GM12801 (cell line): Measurements from ENCODE around the gene LST1.

Experiments
- TF ChIP-seq, protein P1 (sequence below): IDR thresholded peaks from one replicate; pipeline ENCODE4 v1.5.1; 2011; ENCODE audit warnings: control low read depth; ENCODE audit not compliant: insufficient read length; ENCODE audit errors: extremely low read depth

The LST1 gene

DNA sequence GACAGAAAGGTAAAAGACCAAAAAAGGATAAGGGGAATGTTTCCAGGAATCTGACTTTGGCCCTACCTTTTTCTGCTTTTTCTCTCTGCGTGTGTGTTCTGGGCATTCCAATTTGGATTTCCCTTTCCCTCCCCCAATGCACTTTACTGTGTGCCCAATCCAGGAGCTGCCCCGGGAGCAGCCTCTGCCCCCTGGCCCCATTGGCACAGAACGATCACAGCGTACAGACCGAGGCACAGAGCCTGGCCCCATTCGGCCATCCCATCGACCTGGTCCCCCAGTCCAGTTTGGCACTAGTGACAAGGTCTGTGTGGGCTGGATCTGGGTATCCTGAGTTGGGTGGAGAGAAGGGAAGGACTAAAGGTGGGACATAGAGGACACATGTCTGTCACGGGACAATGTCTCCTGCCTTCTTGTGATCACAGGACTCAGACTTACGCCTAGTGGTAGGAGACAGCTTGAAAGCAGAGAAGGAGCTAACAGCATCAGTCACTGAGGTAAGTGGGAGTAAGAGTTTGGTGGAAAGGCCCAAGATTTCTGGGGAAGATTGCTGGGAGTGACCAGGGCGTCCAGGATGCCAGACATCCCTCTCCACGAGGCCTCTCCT is 49.0 kb downstream of the LST1 start:
- TF ChIP-seq, protein P1, sequence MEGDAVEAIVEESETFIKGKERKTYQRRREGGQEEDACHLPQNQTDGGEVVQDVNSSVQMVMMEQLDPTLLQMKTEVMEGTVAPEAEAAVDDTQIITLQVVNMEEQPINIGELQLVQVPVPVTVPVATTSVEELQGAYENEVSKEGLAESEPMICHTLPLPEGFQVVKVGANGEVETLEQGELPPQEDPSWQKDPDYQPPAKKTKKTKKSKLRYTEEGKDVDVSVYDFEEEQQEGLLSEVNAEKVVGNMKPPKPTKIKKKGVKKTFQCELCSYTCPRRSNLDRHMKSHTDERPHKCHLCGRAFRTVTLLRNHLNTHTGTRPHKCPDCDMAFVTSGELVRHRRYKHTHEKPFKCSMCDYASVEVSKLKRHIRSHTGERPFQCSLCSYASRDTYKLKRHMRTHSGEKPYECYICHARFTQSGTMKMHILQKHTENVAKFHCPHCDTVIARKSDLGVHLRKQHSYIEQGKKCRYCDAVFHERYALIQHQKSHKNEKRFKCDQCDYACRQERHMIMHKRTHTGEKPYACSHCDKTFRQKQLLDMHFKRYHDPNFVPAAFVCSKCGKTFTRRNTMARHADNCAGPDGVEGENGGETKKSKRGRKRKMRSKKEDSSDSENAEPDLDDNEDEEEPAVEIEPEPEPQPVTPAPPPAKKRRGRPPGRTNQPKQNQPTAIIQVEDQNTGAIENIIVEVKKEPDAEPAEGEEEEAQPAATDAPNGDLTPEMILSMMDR = no peak

DNA sequence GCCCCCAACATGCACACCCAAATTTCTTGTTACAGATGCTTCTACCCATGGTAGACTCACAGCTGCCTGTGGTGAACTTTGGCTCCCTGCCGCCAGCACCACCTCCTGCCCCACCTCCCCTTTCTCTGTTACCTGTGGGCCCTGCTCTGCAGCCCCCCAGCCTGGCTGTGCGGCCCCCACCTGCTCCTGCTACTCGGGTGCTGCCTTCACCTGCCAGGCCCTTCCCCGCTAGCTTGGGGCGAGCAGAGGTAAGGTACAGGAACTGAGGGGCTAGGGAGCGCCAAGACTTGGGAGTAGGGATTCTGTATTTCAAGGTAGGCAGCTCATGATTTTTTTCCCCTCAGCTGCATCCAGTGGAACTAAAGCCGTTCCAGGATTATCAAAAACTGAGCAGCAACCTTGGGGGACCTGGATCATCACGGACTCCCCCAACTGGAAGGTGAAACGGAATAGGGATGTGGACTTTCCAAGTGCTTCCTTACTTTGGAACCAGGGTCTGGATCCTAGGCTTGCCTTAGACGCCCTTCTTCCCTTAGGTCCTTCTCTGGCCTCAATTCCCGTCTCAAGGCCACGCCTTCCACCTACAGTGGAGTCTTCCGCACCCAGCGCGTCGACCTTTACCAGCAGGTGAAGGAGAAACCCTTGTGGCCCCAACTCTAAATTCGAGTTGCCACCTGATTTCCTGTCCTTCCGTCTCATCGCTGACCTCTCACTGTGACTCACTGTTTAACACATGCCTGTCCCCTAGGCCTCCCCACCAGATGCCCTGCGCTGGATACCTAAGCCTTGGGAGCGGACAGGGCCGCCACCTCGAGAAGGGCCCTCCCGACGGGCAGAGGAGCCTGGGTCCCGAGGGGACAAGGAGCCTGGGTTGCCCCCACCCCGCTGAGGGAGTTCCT is 50.9 kb downstream of the LST1 start:
- TF ChIP-seq, protein P1 = no peak
